Neural cell (in vitro differentiated cells): ENCODE results near the gene PYGL. TPM values are rescaled to one million over a fixed set of nuclear protein-coding genes. Genes with fewer than 3 reads are reported as not detected.

ENCODE experiments used
- H2AFZ ChIP-seq: fragments of 200-600, 300-800 bp; sonication (generic), shearing (Covaris generic); 2 replicates; pipeline ENCODE4 v1.6.0; 2014; ENCODE audit warnings: low read depth, mild to moderate bottlenecking, antibody characterized with exemption, low read length, moderate library complexity
- H3F3A ChIP-seq: fragments of 200-600 bp; shearing (Covaris generic); 2 replicates; pipeline ENCODE4 v1.6.1; 2016; ENCODE audit warnings: mild to moderate bottlenecking, moderate library complexity, mixed read lengths, antibody characterized with exemption, low read length; ENCODE audit not compliant: insufficient read depth, poor library complexity, severe bottlenecking
- H3K27ac ChIP-seq: fragments of 200-600, 300-800 bp; sonication (generic), shearing (Covaris generic); 2 replicates; pipeline ENCODE4 v1.5.1; 2014; ENCODE audit warnings: mild to moderate bottlenecking, low read length, moderate library complexity
- H3K27me3 ChIP-seq: fragments of 300-800, 200-600 bp; sonication (generic), shearing (Covaris generic); 2 replicates; pipeline ENCODE4 v1.6.0; 2014; ENCODE audit warnings: mild to moderate bottlenecking, low read depth, low read length, moderate library complexity; ENCODE audit not compliant: insufficient read depth
- H3K36me3 ChIP-seq: fragments of 300-800, 200-600 bp; sonication (generic), shearing (Covaris generic); 2 replicates; pipeline ENCODE4 v1.5.1; 2014; ENCODE audit warnings: mild to moderate bottlenecking, antibody characterized with exemption, low read length, moderate library complexity; ENCODE audit not compliant: insufficient read depth
- H3K4me2 ChIP-seq: fragments of 300-800, 200-600 bp; sonication (generic), shearing (Covaris generic); 2 replicates; pipeline ENCODE4 v1.6.0; 2014; ENCODE audit warnings: mild to moderate bottlenecking, low read length
- H3K4me3 ChIP-seq: fragments of 300-800, 200-600 bp; sonication (generic), shearing (Covaris generic); 2 replicates; pipeline ENCODE4 v1.5.1; 2014; ENCODE audit warnings: mild to moderate bottlenecking, low read length, moderate library complexity
- H3K79me2 ChIP-seq: fragments of 200-600 bp; shearing (Covaris generic); replicated peaks from 2 replicates; pipeline ENCODE4 v1.6.0; 2014; ENCODE audit warnings: mild to moderate bottlenecking, low read length, moderate library complexity; ENCODE audit not compliant: insufficient read depth
- H3K9ac ChIP-seq: fragments of 300-800, 200-600 bp; sonication (generic), shearing (Covaris generic); 2 replicates; pipeline ENCODE4 v1.6.1; 2016; ENCODE audit warnings: mild to moderate bottlenecking, low read length, mixed read lengths
- H3K9me2 ChIP-seq: fragments of 200-600 bp; shearing (Covaris generic); 2 replicates; pipeline ENCODE4 v1.6.1; 2016; ENCODE audit warnings: mild to moderate bottlenecking, low read length, mixed read lengths; ENCODE audit not compliant: insufficient read depth
- H3K9me3 ChIP-seq: fragments of 200-600, 300-800 bp; sonication (generic), shearing (Covaris generic); 2 replicates; pipeline ENCODE4 v1.6.1; 2016; ENCODE audit warnings: mild to moderate bottlenecking, mixed run types, low read length, moderate library complexity, mixed read lengths
- H4K20me1 ChIP-seq: fragments of 200-600 bp; shearing (Covaris generic); 2 replicates; pipeline ENCODE4 v1.6.1; 2016; ENCODE audit warnings: mild to moderate bottlenecking, mixed run types; ENCODE audit not compliant: insufficient read depth
- CTCF ChIP-seq: fragments of 450-650 bp; IDR thresholded peaks from 2 replicates; pipeline ENCODE4 v1.5.1; 2014; ENCODE audit warnings: antibody characterized with exemption, mild to moderate bottlenecking, moderate library complexity; ENCODE audit not compliant: poor library complexity, severe bottlenecking
- EP300 ChIP-seq: fragments of 450-650 bp; conservative IDR thresholded peaks from 2 replicates; pipeline ENCODE4 v1.6.1; 2014; ENCODE audit warnings: antibody characterized with exemption, mild to moderate bottlenecking, moderate library complexity; ENCODE audit not compliant: poor library complexity, severe bottlenecking
- EZH2 ChIP-seq: fragments of 200-600, 300-800 bp; shearing (Covaris generic), sonication (generic); IDR thresholded peaks from 2 replicates; pipeline ENCODE4 v1.6.1; 2014; ENCODE audit warnings: antibody characterized with exemption, low read length, borderline replicate concordance, mild to moderate bottlenecking; ENCODE audit not compliant: insufficient read depth, poor library complexity, severe bottlenecking
- MXI1 ChIP-seq: fragments of 450-650 bp; conservative IDR thresholded peaks from 2 replicates; pipeline ENCODE4 v1.6.1; 2014; ENCODE audit warnings: antibody characterized with exemption, mild to moderate bottlenecking; ENCODE audit not compliant: poor library complexity, severe bottlenecking
- POLR2AphosphoS5 ChIP-seq: IDR thresholded peaks from 2 replicates; pipeline ENCODE4 v1.6.1; 2012
- RAD21 ChIP-seq: fragments of 450-650 bp; conservative IDR thresholded peaks from 2 replicates; pipeline ENCODE4 v1.6.1; 2014; ENCODE audit warnings: antibody characterized with exemption, mild to moderate bottlenecking, moderate library complexity
- REST ChIP-seq: IDR thresholded peaks from 2 replicates; pipeline ENCODE4 v1.6.1; 2012; ENCODE audit warnings: borderline replicate concordance
- SMC3 ChIP-seq: fragments of 450-650 bp; conservative IDR thresholded peaks from 2 replicates; pipeline ENCODE4 v1.6.1; 2014; ENCODE audit warnings: antibody characterized with exemption, mild to moderate bottlenecking, moderate library complexity; ENCODE audit not compliant: poor library complexity
- TAF1 ChIP-seq: IDR thresholded peaks from 2 replicates; pipeline ENCODE4 v1.6.1; 2012; ENCODE audit warnings: low read depth
- polyA plus RNA-seq: library from polyadenylated mRNA; depleted of rRNA; stranded (reverse); fragments of >200 nt; gene quantifications from 2 replicates; pipeline ENCODE4 v1.2.3, GENCODE V29; 2014

PYGL gene
- polyA plus RNA-seq, 1 donor from 2014 or later = not detected

GRCh38 chr14:50978529-50978871, 34.2 kb upstream of the PYGL start:
- Histone ChIP-seq H3K79me2 (no peaks in the 10 kb centered on the region), H3K9me2 (no peaks in the 10 kb centered on the region), H3K9me3 (no peaks in the 10 kb centered on the region), H3K4me3 (no peak overlapping the region), H3K36me3 (no peaks in the 10 kb centered on the region), H3F3A (no peaks in the 10 kb centered on the region), H2AFZ (no peak overlapping the region), H4K20me1 (no peaks in the 10 kb centered on the region), H3K27ac (no peak overlapping the region), H3K4me2 (no peak overlapping the region), H3K27me3 (no peaks in the 10 kb centered on the region), H3K9ac (no peak overlapping the region)
- TF ChIP-seq SMC3 = no peak
- no peak for TF ChIP-seq EZH2
- TF ChIP-seq POLR2AphosphoS5 = no peak
- TF ChIP-seq REST = no peak
- TF ChIP-seq CTCF = no peak
- TF ChIP-seq EP300 = no peak
- TF ChIP-seq RAD21 = no peak
- no peak for TF ChIP-seq MXI1
- TF ChIP-seq TAF1 = no peak

- no peaks in the 10 kb centered on the region for H3F3A ChIP-seq
- no peaks in the 10 kb centered on the region for H3K27me3 ChIP-seq
- H4K20me1 ChIP-seq = no peaks in the 10 kb centered on the region
- H3K4me3 ChIP-seq = no peak overlapping the region
- no peaks in the 10 kb centered on the region for H3K9me3 ChIP-seq
- no peak overlapping the region for H3K9ac ChIP-seq
- no peaks in the 10 kb centered on the region for H3K36me3 ChIP-seq
- no peak overlapping the region for H3K4me2 ChIP-seq
- H2AFZ ChIP-seq = no peak overlapping the region
- no peak for TF ChIP-seq MXI1
- no peak for TF ChIP-seq RAD21
- TF ChIP-seq TAF1 = no peak
- no peaks in the 10 kb centered on the region for H3K79me2 ChIP-seq
- H3K9me2 ChIP-seq = no peaks in the 10 kb centered on the region
- H3K27ac ChIP-seq = no peak overlapping the region
These were observed 33.7 kb upstream of the PYGL start for GRCh38 chr14:50977863-50978528.

- H3K79me2 ChIP-seq = no peaks in the 10 kb centered on the region
- H3K9me2 ChIP-seq = no peaks in the 10 kb centered on the region
- H2AFZ ChIP-seq = no peak overlapping the region
- H3K27ac ChIP-seq = no peak overlapping the region
- no peak overlapping the region for H3K9ac ChIP-seq
- no peaks in the 10 kb centered on the region for H3K9me3 ChIP-seq
- no peaks in the 10 kb centered on the region for H4K20me1 ChIP-seq
- H3K4me3 ChIP-seq = no peak overlapping the region
- TF ChIP-seq REST (no peak), EZH2 (no peak), POLR2AphosphoS5 (no peak)
- H3F3A ChIP-seq = no peaks in the 10 kb centered on the region
- no peaks in the 10 kb centered on the region for H3K27me3 ChIP-seq
- no peak overlapping the region for H3K4me2 ChIP-seq
- H3K36me3 ChIP-seq = no peaks in the 10 kb centered on the region
These were observed 29.8 kb upstream of the PYGL start for GRCh38 chr14:50974118-50974517.
